CD14-positive monocyte (primary cell): ENCODE measurements around the gene P4HB. TPM values are rescaled to one million over a fixed set of nuclear protein-coding genes. Genes with fewer than 3 reads are reported as not detected.
A peak's percentile ranks its signal among the peaks of the same experiment; 100 is the strongest.

Source experiments
- DNase-seq, 3 donors: peaks; one replicate each; pipeline ENCODE4 v3.0.0-alpha.2; 2011 to 2022
- H2AFZ ChIP-seq: 2 replicates; pipeline ENCODE4 v1.6.0; 2012; ENCODE audit warnings: mild to moderate bottlenecking, low read depth, low read length, inconsistent platforms; ENCODE audit not compliant: insufficient read depth, poor library complexity, severe bottlenecking
- H3K27ac ChIP-seq, 2 donors: 1 replicate in 1 of 2; 2 replicates in 1 of 2; pipeline ENCODE4 v1.5.1; 2012 to 2013; ENCODE audit warnings: low read length in 2 of 2, control low read depth in 1 of 2, inconsistent platforms in 1 of 2, low read depth in 1 of 2, mild to moderate bottlenecking in 1 of 2
- H3K27me3 ChIP-seq, 2 donors: one replicate each; pipeline versions ENCODE4 v1.6.0 to v1.6.1; 2011 to 2013; ENCODE audit warnings: low read length in 2 of 2; ENCODE audit not compliant: control insufficient read depth in 2 of 2, insufficient read depth in 2 of 2
- H3K36me3 ChIP-seq, 2 donors: replicated peaks in 1 of 2; 1 replicate in 1 of 2; 2 replicates in 1 of 2; pipeline versions ENCODE4 v1.5.1 to v1.6.1; 2012 to 2013; ENCODE audit warnings: low read length in 2 of 2, control low read depth in 1 of 2, inconsistent platforms in 1 of 2, mild to moderate bottlenecking in 1 of 2; ENCODE audit not compliant: insufficient read depth in 2 of 2, control insufficient read depth in 1 of 2
- H3K4me1 ChIP-seq, 2 donors: 1 replicate in 1 of 2; 2 replicates in 1 of 2; pipeline versions ENCODE4 v1.5.1 to v1.6.1; 2012 to 2013; ENCODE audit warnings: low read length in 2 of 2, control low read depth in 1 of 2, inconsistent platforms in 1 of 2, mild to moderate bottlenecking in 1 of 2, moderate library complexity in 1 of 2; ENCODE audit not compliant: insufficient read depth in 2 of 2, control insufficient read depth in 1 of 2
- H3K4me2 ChIP-seq: replicated peaks from 2 replicates; pipeline ENCODE3; 2012; ENCODE audit warnings: low read length, moderate library complexity, mild to moderate bottlenecking; ENCODE audit not compliant: poor library complexity, severe bottlenecking; ENCODE audit errors: extremely low read depth
- H3K4me3 ChIP-seq, 3 experiments: fragments of 200-600 bp in 1 of 3; sonication (generic) in 1 of 3; replicated peaks in 1 of 3; 1 replicate in 2 of 3; 2 replicates in 1 of 3; pipeline ENCODE4 v1.5.1; 2011 to 2013; ENCODE audit warnings: low read length in 3 of 3, mild to moderate bottlenecking in 3 of 3, control low read depth in 2 of 3, low read depth in 2 of 3, inconsistent platforms in 1 of 3, moderate library complexity in 1 of 3
- H3K79me2 ChIP-seq: 2 replicates; pipeline ENCODE4 v1.6.0; 2012; ENCODE audit warnings: mild to moderate bottlenecking, control low read depth, inconsistent platforms, low read length, moderate library complexity; ENCODE audit not compliant: insufficient read depth
- H3K9ac ChIP-seq: 2 replicates; pipeline ENCODE4 v1.6.0; 2017; ENCODE audit warnings: low read length, mild to moderate bottlenecking; ENCODE audit not compliant: insufficient read depth, poor library complexity, severe bottlenecking
- H3K9me3 ChIP-seq, 2 donors: replicated peaks in 1 of 2; 1 replicate in 1 of 2; 2 replicates in 1 of 2; pipeline versions ENCODE4 v1.5.1 to v1.6.1; 2012 to 2013; ENCODE audit warnings: low read length in 2 of 2, control low read depth in 1 of 2; ENCODE audit not compliant: control insufficient read depth in 1 of 2, insufficient read depth in 1 of 2
- H4K20me1 ChIP-seq: 2 replicates; pipeline ENCODE4 v1.6.0; 2012; ENCODE audit warnings: mild to moderate bottlenecking, low read length, control low read depth, moderate library complexity; ENCODE audit not compliant: insufficient read depth
- H3K27ac Mint-ChIP-seq, 7 donors: one replicate each; pipeline ENCODE4 v1.8.0; 2020; ENCODE audit warnings: mild to moderate bottlenecking in 7 of 7, mixed read lengths in 7 of 7, moderate library complexity in 6 of 7, inconsistent platforms in 2 of 7
- H3K27me3 Mint-ChIP-seq, 3 donors: one replicate each; pipeline ENCODE4 v1.8.0; 2021 to 2022; ENCODE audit warnings: low read depth in 3 of 3, mild to moderate bottlenecking in 3 of 3, mixed read lengths in 3 of 3, moderate library complexity in 3 of 3, inconsistent platforms in 1 of 3
- H3K36me3 Mint-ChIP-seq, 2 donors: one replicate each; pipeline ENCODE4 v1.8.0; 2020; ENCODE audit warnings: mixed read lengths in 2 of 2, inconsistent platforms in 1 of 2, mild to moderate bottlenecking in 1 of 2
- H3K4me1 Mint-ChIP-seq: one replicate; pipeline ENCODE4 v1.8.0; 2020; ENCODE audit warnings: mild to moderate bottlenecking, mixed read lengths
- H3K4me3 Mint-ChIP-seq, 2 donors: one replicate each; pipeline ENCODE4 v1.8.0; 2020; ENCODE audit warnings: mild to moderate bottlenecking in 2 of 2, mixed read lengths in 2 of 2, moderate library complexity in 1 of 2
- H3K9me3 Mint-ChIP-seq, 7 donors: one replicate each; pipeline ENCODE4 v1.8.0; 2020 to 2022; ENCODE audit warnings: mixed read lengths in 7 of 7, mild to moderate bottlenecking in 6 of 7, moderate library complexity in 6 of 7, inconsistent platforms in 2 of 7
- CTCF ChIP-seq: fragments of 200-600 bp; IDR thresholded peaks from one replicate; pipeline ENCODE4 v1.8.0; 2022; ENCODE audit warnings: antibody characterized with exemption, mild to moderate bottlenecking
- WGBS: methylation state at CpG from one replicate; pipeline ENCODE4 v1.1.5; 2013; ENCODE audit warnings: missing lambda C conversion rate; ENCODE audit not compliant: insufficient coverage; 5-methylcytosine and 5-hydroxymethylcytosine counted together
- intact Hi-C, 2 donors: fragments of 100-400 bp; cut with micrococcal nuclease; formaldehyde crosslinking; loops; one replicate each; pipeline versions ENCODE4 v1.15.0 to v1.15.1; 2023
- polyA plus RNA-seq, 3 donors: library from polyadenylated mRNA; depleted of rRNA in 1 of 3; unstranded in 2 of 3; stranded (reverse) in 1 of 3; fragments of 300-500 nt in 2 of 3; fragments of >200 nt in 1 of 3; fragmentation: Illumina TruSeq in 2 of 3; gene quantifications; 1 replicate in 2 of 3; 2 replicates in 1 of 3; pipeline ENCODE4 v1.2.3, GENCODE V29; 2012 to 2021

The P4HB gene
- polyA plus RNA-seq, 3 donors, result 108 to 297 (median 291) TPM

DNA sequence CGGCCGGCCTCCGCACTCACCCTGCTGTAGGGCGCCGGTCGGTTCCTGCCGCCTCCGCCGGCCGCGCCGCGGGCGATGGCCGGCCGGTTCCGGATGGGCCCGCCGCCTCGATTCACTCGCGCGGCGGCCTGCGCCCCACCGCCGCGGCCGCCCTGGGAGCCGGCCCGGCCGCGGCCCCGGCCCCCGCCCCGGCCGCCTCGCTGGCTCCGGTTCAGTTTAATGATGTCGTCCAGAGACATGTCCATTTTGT, 30.9 kb upstream of the P4HB start:
- Mint-ChIP-seq H3K27ac (peak overlapping the region; percentile 91 to 97 (median 95)), H3K36me3 (peaks cover 46 to 66% of the 10 kb centered on the region in 2 donors), H3K9me3 (peaks cover 0 to 2% (median 0%) of the 10 kb centered on the region in 7 donors), H3K4me3 (peak overlapping the region; percentile 86 to 93), H3K27me3 (peaks cover 0 to 2% (median 0%) of the 10 kb centered on the region in 3 donors), H3K4me1 (peaks cover 15% of the 10 kb centered on the region)
- DNase-seq, result no peak
- peaks cover 16 to 25% of the 10 kb centered on the region in 2 donors for H3K4me1 ChIP-seq
- peak overlapping the region; percentile 81 for H2AFZ ChIP-seq
- H4K20me1 ChIP-seq, result peaks cover 25% of the 10 kb centered on the region
- peak overlapping the region in 1 of 2 donors; percentile 85 for H3K27ac ChIP-seq
- H3K27me3 ChIP-seq, result no peaks in the 10 kb centered on the region
- no peak for TF ChIP-seq CTCF
- peak overlapping the region; percentile 88 for H3K4me2 ChIP-seq
- H3K36me3 ChIP-seq, result peaks cover 42 to 65% of the 10 kb centered on the region in 2 donors
- under 1% methylated on average over 40 of the region's 40 CpGs for WGBS
- intact Hi-C loops, result no loop called here
- H3K79me2 ChIP-seq, result peaks cover 67% of the 10 kb centered on the region
- H3K4me3 ChIP-seq, result peak overlapping the region; percentile 52 to 90 (median 75)
- H3K9ac ChIP-seq, result peak overlapping the region; percentile 92
- no peaks in the 10 kb centered on the region for H3K9me3 ChIP-seq

DNA sequence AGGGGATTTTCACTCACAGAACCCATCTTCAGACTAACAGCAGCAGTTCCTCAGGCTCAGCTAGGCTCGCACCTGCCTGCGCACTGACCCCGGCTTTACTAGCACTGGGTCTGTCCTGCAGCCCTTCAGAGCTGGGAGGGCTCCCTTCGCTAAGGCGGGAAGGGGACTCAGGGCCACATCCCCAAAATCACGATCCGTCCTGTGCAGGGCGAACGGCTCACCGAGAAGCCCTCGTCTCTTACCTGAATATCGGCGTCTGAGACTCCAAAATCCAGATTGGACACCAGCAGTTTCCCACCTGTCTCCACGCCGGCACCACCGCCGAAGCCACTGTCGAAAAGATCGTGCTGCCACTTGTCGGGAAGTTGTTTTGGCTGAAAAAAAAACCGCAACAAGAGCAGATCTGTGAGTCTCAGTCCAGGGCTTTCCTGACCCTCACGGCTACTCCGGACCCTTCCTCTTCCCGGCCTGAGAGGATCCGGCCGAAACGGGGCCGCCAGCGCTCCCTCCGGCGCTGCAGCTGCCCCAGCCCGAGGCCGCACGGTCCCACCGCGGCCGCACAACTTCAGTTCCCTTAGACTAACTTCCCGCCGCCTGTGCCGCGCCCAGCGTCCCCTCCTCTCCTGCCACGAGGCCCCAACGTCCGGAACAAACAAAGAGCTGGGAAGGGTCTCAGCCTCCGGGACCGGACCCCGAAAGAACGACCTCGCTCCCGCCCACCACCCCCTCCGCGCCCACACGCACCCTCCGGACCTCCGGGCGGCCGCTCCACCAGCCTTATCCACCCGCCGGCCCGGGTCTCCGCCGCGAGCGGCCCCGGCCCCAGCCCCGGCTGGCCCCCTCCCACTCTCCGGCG, 30.3 kb upstream of the P4HB start:
- Mint-ChIP-seq H3K27me3 (peaks cover 0 to 2% (median 0%) of the 10 kb centered on the region in 3 donors), H3K4me1 (peaks cover 15% of the 10 kb centered on the region), H3K9me3 (peaks cover 0 to 2% (median 0%) of the 10 kb centered on the region in 7 donors), H3K36me3 (peaks cover 50 to 67% of the 10 kb centered on the region in 2 donors), H3K27ac (peak overlapping the region; percentile 85 to 98 (median 93)), H3K4me3 (peak overlapping the region; percentile 89 to 90)
- peaks cover 48 to 65% of the 10 kb centered on the region in 2 donors for H3K36me3 ChIP-seq
- H3K4me2 ChIP-seq, result peak overlapping the region; percentile 88
- intact Hi-C loops, result no loop called here
- H3K4me1 ChIP-seq, result peaks cover 16 to 25% of the 10 kb centered on the region in 2 donors
- DNase-seq, result peak in 1 of 3 donors; percentile 38
- H3K27ac ChIP-seq, result peak overlapping the region; percentile 55 to 82
- H3K4me3 ChIP-seq, result peak overlapping the region; percentile 52 to 90 (median 75)
- no peaks in the 10 kb centered on the region for H3K9me3 ChIP-seq
- TF ChIP-seq CTCF, result no peak
- peak overlapping the region; percentile 92 for H3K9ac ChIP-seq
- no peak overlapping the region for H2AFZ ChIP-seq
- peaks cover 71% of the 10 kb centered on the region for H3K79me2 ChIP-seq
- 12% methylated on average over 58 of the region's 69 CpGs for WGBS
- H4K20me1 ChIP-seq, result peaks cover 30% of the 10 kb centered on the region
- no peaks in the 10 kb centered on the region for H3K27me3 ChIP-seq
